GM21390 (cell line): ENCODE measurements around the gene NEURL1.
"Not testable (repeated sequence)": the region's sequence is repeated elsewhere in the genome, so short reads cannot be mapped to it uniquely, and the experiment has no call there.

Experiments used
- ATAC-seq: cut with Tn5 transposase; IDR thresholded peaks from one replicate; pipeline ENCODE4 v1.9.1; 2021; ENCODE audit not compliant: unreplicated experiment

The NEURL1 gene

DNA sequence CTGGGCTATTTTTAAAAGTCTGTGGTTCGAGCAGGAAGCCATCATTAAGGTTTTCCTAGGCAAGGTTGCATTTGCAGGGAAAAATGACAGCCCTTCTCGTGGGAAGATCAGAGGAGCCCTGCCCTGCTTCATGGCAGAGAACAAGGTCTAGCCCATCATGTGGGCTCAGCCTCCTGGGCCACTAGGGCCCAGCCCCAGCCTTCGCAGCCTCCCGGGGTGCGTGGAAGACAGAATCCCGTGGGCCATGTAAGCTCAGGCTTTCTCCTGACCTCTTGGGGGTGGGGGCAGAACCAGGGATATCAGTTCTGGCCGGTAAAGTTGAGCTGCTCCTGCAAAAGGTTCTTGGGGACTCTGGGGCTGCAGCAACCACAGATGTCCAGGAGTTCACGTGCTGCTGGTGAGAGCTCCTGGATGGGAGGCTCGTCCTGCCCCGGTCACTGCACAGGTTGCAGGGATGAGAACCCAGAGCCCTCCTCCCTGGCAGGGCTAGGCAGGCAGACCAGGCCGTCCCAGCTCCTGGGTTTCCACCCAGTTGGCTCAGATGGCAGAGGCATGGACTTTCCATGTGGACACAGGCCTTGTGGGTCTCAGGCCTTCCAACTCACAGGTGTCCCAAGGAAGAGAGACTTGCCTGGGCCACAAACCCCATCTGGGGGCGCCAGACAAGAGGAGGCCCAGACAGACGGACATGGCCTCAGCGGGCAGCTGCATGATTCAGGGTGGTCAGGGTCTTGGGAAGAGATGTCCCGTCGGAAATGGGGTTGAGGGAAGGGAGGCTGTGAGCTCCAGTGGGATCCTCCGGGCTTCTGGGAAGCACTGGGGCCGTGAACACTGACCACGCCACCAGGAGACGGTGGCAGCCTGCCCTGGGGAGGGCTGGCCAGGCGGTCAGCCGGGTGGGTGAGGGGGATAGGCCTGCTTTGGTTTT lies 126.2 kb downstream of the NEURL1 start:
- ATAC-seq = no peak

DNA sequence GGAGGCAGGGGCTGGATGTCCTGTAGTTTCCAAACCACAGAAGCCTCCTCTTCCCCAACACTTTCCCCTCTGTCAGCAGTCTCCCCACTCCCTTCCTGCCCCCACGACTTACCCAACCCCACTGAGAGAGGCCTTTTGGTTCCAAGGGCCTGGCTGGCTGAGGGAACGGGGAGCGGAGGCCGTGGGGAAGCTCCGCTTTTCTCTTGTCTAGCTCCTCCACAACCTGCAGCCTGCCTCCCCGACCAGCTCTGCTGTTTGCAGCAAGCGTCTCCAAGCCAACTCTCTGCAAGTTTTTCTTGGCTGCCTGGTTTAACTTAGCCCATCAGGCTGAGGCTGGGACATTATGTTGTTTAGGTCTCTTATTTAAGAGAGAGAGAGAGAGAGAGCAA lies 126.8 kb downstream of the NEURL1 start:
- no peak for ATAC-seq

DNA sequence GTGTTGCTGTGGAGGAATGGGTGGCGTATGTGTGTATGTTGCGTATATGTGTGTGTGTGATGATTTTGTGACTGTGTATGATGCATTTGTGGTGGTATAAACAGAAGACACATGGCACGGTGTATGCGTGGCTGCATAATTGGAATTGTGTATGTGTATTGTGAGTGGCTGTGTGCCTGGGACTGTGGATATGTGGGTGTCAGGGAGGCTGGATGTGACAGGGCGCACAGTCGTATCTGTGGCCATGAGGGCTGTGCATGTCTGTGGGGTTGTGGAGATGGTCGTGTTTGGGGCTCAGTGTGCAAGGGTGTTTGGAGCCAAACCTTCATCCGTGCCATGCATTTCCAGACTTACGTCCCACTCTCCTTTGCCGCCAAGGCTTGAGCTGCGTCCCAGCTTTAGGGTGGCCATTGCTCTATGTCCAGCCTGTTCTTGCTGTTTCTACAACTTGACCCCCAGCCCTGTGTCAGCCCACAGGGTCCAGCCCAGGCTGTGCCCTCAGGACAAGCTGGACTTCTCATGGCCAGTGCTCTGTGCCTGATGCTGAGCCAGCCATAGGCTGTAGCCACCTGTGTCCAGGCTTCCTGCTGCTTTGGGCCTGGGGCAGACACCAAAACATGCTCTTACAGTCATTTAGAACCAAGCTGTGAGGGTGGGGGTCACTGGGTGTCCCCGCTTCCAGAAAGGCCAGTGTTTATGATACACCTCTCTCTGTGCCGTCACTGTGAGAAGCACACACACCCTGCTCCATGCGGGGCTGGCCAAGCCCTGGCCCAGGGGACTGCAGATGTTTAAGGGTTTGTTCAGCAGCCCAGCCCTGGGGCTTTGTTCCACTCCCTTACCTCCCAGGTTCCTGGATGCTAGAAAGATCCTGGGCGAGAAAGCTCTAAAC lies 127.6 kb downstream of the NEURL1 start:
- no peak for ATAC-seq

DNA sequence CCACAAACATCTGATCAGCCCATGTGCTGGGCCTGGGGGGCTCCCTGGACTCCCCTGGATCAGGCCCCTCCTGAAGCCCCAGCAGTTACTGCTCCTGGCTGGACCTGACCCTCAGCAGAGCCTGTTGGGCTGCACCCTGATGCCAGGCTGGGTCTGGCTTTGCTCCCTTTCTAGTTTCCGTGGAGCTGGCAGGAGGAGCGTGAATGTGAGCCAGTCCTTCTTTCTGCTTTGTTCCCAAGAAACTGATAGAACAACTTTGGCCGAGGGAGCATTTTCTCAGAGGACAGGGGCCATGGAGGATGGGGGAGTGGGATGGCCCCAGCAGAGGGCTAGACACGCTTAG lies 128.2 kb downstream of the NEURL1 start:
- no peak for ATAC-seq

DNA sequence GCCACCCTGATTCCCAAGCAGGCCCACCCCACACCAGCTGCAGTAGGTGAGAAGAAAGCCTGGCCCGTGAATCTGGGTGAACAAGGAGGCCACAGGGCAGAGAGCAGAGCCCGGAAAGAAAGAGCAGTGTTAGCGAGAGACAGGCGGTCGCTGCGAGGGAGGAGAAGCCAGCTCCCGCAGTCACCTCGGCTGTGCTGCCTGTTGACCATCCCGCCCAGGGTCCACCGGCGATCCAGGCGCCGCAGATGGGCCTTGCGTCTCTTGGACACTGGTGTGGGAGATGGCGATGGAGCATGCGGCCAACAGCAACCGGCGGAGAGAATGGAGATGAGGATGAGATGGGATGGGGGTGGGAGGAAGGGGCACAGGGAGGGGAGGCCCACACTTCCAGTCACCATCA lies 128.8 kb downstream of the NEURL1 start:
- no peak for ATAC-seq

DNA sequence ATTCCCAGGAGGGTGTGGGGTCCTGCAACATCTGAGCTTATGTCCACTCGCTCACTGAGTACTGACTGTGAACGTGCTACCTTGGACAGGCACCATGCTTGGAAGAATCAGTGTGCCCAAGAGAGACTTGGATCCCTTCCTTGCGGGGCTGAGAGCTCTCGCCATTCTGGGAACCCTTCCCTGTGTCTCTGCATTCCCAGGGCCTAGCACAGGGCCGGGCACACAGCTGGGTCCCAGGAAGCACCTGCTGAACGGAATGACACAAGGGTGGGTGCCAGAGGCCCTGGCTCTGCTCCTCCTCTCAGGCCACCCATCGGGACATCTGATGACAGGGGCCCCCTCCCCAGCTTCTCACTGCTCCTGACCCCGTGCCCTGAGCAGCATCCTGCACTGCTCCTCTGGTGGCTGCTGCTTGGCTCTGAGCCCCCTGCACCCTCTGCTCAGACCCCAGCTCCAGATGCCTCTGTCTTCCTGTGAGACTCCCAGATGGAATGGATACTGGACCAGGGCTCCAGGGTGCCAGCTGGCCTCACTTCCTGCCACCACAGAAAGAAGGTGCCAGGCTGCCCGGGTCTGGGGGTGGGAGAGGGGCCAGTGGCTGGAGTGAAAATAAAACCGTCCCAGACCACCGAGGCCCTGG lies 129.6 kb downstream of the NEURL1 start:
- no peak for ATAC-seq

DNA sequence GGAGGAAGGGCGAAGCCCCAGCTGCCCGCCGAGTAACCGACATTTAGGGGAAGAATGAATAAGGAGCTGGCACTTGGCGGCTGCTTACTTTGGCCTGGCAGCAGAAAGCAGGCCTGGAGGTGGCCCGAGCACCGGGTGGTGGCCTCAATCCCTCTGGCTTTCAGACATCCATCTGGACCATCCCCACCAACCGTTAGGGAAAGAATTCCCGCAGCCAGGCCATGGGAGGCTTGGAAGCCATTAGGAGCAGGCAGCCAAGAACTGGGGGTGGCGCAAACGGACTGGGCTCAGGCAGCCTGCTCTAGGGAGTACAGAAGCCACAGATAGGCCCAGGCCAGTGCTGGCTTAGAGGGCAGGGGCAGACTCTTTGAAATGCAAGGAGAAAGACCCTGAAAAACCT lies 132.7 kb downstream of the NEURL1 start:
- no peak for ATAC-seq

DNA sequence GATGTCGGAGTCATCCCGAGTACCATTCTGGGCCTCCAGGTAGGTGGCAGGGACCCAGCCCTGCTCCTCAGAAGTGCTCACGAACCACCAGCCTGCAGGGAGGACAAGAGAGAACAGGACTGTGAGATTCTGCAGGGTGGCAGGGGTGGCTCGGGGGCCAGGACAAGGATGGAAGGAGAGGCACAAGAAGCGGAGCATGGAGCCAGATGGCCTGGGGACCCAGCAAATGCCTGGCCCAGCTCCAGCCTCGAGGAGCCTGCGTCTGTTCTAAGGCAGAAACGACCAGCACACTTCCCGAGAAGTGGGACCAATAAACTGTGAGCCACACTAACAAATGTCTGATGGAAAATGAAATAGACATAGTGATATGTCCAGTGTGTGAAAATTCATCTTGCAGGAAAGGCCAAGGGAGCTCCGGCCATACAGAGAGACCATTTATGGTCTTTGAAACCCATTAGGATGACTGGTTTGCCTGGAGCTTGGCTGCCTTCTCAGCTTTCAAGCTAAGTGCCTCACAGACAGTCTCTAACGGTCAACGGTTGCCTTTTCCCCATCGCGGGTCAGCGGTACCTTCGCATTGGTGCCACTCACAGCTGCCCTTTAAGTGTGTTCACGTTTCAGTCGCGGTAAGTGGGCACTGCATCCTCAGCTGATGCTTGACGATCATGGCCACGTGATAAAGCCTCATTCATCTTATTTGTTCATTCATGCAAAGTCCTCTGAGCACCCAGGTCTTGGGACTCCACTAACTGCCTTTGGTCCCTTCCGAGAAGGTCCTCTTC lies 133.8 kb downstream of the NEURL1 start:
- no peak for ATAC-seq

DNA sequence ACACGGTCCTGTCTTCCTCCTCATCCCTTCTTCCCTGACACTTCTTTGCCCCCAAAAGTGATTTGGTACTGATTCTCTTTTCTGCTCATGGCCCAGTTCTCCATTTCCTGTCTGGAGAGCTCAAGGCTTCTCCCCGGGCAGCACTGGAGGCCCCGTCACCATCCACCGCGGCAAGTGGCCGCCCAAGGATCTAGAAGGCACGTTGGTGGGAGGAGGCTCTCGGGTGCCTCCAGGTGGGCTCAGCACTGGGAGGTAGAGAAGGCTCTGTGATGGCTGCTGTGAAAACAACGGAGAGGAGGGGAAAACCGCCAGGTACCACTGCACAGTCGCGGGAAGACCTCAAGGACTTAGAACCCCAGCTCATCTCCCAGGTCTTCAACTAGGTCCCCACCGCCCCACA lies 134.4 kb downstream of the NEURL1 start:
- ATAC-seq = no peak

DNA sequence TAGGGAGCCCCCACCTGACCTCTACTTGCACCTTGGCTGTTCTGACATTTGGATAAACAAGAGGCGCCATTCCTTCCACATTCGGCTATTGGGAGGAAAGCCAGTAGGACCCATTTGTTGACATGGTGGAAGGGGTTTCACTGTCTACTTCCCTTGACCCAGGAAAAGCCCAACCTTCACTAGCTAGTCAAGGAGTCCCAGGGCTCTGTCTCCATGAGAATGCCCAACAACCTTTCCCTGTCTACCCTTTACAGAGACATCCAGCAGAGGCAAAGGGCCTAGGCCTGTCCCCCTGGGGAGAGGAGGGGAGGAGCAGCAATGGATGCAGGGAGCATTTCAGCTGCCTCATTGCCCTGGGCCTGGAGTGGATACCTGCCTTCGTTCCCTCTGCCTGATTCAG lies 136.1 kb downstream of the NEURL1 start:
- ATAC-seq = no peak

DNA sequence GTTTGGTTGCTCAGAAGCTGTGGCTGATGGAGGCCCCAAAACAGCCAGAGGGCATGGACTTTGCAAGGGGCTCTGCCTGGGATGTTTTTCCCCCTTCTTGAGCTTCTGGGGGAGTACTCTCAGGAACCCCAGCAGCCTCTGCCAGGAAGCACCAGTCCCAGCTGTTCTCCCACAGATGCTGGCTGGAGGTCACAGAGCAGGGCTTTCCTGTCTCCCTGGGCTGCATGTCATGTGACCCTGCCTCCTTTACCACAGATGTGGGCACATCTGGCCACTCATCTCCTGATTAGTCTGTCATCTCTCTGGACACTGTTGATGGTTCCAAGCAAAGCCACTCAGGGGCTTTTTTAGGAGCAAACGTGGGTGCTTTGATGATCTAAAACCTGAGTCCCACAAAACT lies 136.7 kb downstream of the NEURL1 start:
- no peak for ATAC-seq

DNA sequence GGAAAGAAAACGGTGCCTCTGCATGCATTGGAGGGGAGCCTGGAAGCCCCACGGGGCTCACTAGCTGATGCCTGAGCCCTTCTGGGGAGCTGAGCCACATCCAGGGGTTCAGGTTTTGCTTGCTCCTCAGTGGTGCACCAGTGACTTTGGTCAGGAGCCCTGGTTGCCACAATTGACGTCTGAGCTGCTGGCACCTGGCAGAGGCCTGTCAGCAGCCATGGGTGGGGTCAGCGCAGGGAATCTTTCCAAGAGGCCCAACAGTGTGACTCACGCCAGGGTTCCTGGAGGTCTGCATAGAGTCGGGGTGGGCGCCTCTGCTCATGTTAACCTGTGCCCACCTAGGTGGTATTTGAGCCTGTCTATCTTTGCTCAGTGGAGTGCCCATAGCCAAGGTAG lies 138.7 kb downstream of the NEURL1 start:
- no peak for ATAC-seq

DNA sequence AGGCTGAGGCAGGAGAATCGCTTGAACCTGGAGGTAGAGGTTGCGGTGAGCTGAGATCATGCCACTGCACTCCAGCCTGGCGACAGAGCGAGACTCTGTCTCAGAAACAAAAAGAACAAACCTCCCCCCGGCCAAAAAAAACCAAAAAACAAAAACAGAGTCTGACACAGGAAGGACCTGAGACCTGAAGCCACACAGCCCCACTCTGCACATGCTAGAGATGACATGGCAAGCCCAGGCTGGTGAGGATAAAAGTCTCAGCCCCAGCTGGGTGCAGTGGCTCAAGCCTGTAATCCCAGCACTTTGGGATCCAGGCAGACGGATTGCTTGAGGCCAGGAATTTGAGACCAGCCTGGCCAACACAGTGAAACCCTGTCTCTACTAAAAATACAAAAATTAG lies 139.4 kb downstream of the NEURL1 start:
- not testable (repeated sequence) for ATAC-seq

DNA sequence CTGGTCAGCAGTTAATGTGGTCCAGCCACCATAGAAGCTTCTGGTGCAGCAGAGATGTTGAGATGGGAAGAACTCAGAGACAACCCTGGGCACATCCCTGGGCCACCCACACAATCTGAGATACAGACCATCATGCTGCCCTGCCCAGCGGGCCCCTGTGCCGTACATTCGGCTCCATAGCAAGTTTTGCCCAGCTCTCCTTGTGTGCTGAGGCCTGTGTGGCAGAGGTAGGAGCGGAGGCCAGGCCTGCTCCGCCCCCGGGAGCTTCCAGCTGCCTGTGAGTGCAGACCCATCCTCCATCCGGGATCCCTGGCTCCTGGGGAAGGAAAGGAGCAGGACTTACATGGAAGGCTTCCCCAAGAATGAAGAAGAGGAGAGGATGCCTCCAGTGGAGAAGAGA lies 140.3 kb downstream of the NEURL1 start:
- ATAC-seq = no peak

DNA sequence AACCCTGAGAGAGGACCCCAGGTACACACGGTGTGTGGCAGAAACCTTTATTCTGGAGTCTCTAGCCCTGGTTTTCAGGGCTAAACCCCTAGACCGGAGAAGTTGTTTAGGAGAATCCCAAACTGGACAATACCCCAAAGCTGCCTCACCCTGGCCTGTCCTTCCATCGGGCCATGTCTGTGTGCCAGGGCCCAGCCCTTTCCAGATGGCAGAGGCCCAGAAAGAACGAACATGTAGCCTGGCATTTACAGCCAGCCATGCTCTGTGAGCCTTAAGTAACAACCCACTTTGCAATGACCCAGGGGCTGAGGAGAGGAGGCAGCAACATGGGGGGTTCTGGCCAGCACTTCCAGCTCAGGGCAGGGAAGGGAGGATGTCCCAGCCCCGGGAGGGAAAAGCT lies 142.1 kb downstream of the NEURL1 start:
- no peak for ATAC-seq

DNA sequence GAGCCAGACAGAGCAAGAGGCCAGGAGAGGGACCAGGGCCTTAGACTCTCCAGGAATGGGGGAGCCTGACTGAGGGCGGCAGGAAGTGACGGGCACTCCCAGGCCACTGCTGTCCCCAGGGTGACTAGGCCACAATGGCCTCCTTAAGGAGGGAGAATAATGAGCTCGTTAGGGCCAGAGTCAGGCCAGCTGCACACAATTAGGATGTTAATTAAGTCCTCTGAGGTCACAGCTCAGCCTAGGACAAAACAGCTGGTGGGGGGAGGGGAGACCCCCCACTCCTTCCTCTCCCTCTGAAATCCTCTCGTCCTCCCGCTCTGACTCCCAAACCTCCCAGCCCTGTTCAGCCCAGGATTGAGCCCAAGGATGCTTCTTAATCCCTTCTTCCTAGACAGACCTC lies 143.0 kb downstream of the NEURL1 start:
- ATAC-seq = no peak

DNA sequence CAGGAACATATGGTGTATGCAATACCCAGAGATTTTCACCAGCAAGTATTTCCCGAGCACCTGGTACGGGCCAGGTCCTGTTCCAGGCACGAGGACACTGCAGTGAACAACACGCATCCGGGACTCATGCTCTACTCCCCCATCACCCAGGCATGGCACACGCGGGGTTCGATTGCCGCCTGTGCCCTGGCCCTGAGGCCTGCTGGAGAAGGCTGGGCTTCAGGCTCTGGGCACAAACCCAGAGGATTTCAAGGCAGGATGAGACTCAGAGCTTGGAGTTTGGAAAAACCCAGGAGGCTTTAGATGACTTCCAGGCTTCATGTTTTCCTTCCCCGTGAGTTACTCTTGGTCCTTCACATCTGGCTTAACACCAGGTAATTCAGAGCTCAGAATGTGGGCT lies 143.5 kb downstream of the NEURL1 start:
- no peak for ATAC-seq

DNA sequence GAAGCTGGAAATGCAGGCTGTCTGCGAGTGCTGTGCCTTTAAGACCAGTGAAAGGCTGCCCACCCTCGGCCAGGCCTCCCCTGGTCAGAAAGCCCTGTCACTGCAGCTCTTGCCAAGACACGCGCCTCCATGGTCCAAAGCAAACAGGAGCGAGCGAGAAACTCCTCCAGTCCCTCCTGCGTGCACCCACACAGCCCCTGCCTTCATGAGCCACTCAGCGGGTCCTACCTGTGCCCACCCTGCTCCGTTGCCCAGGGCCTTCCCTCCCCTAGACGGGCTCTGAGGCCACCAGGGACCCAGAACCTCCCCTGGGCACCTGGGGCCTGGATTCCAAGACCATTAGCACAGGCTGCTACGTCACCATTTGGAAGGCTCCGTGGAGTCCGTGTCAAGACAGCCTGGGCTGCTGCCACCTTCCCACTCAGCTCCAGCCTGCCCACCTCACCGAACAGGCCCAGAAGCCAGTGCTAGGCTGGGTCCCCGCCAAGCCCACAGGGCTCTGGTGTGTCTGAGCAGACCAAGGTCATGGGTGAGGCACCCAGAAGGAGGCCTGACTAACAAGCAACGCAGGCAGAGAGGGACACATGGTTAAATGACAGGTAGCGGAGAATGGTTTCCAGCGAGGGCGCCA lies 144.5 kb downstream of the NEURL1 start:
- no peak for ATAC-seq

DNA sequence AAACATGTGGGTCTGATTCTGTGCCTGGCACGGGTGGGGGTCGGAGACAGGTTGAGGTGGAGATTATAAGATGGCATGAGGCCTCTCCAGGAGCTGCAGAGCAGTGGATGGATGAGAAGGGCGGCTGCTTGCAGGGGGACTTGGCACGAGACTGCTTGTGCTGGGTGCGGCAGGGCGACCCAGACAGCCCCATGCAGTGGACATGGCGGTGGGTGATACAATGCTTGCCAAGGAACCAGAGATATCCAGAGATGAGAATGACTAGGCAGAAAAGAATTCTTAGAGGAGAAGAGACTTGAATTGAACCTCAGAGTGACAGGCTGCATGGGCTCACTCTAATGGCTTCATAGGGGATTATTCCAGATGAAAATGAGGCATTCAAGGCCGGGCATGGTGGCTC lies 145.4 kb downstream of the NEURL1 start:
- no peak for ATAC-seq

DNA sequence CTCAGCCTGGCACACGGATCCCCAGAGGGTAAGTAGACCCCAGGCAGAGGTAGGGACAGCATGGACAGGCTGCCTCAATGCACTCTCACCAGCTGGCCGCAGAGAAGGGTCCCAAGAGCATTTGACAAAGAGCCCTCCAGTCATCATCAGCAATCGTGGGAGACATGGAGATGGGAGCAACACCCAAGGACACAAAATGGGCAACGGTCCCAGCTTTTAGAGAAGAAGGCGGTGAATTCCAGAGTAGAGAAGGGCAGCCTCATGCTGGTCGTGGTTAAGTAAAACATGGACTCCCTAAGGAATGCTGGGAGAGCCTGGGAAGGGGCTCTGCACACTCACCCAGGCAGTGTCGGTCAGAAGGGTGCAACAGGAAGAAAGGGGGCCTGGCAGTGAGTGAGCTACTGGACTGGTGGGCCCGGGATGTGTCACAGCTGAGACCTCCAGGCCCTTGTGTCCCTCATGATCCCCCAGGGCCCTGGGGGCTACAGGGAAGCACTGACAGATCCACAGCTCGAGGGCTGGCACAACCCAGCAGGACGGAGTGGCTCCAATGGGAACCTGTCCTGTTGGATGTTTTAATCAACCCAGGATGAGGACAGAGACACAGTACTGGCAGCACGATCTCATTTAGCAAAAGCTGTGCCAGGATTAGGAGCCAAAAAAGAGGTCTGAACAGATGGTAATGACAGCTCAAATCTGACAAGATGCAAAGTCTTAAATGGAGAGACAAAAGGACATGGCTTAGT lies 147.1 kb downstream of the NEURL1 start:
- no peak for ATAC-seq
